ENCODE measurements around the gene ACTL9. TPM values are rescaled to one million over a fixed set of nuclear protein-coding genes. Genes with fewer than 3 reads are reported as not detected.

Gene ACTL9
- polyA plus RNA-seq, 1 experiment: not detected

DNA sequence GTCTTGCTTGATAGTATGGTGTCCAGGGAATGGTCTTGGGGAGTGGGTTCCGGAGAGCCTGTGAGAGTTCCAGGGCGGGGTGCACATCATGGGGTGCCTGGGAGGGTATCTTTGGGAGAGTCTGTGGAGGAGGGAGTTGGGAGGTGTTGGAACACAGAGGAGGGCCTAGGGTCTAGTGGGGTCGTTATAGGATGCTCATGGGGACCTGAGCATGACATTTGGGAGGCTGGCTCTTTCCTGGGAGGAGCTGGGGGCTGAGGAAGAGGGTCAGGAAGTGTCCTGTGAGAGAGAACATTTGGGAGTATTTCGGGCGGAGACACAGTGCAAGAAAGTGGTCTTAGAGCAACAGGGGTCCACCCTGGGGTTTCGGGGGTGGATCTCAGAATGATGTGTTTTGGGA lies 2.7 kb downstream of the ACTL9 start:
- Histone ChIP-seq H3K4me3 (ENCODE audit: low read depth, low read length) (no peak overlapping the region), H3K36me3 (ENCODE audit: control insufficient read depth, insufficient read depth, low read length) (no peaks in the 10 kb centered on the region), H3K27me3 (ENCODE audit: control insufficient read depth, insufficient read depth, low read length) (no peaks in the 10 kb centered on the region)
- CTCF ChIA-PET: no interaction called here
- TF ChIP-seq, protein P1, sequence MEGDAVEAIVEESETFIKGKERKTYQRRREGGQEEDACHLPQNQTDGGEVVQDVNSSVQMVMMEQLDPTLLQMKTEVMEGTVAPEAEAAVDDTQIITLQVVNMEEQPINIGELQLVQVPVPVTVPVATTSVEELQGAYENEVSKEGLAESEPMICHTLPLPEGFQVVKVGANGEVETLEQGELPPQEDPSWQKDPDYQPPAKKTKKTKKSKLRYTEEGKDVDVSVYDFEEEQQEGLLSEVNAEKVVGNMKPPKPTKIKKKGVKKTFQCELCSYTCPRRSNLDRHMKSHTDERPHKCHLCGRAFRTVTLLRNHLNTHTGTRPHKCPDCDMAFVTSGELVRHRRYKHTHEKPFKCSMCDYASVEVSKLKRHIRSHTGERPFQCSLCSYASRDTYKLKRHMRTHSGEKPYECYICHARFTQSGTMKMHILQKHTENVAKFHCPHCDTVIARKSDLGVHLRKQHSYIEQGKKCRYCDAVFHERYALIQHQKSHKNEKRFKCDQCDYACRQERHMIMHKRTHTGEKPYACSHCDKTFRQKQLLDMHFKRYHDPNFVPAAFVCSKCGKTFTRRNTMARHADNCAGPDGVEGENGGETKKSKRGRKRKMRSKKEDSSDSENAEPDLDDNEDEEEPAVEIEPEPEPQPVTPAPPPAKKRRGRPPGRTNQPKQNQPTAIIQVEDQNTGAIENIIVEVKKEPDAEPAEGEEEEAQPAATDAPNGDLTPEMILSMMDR (IDR thresholded peaks at IDR 0.05; ENCODE audit: insufficient read depth, low read depth, low read length): no peak
- POLR2A ChIA-PET: no interaction called here
- DNase-seq (ENCODE audit: low read depth): no peak

DNA sequence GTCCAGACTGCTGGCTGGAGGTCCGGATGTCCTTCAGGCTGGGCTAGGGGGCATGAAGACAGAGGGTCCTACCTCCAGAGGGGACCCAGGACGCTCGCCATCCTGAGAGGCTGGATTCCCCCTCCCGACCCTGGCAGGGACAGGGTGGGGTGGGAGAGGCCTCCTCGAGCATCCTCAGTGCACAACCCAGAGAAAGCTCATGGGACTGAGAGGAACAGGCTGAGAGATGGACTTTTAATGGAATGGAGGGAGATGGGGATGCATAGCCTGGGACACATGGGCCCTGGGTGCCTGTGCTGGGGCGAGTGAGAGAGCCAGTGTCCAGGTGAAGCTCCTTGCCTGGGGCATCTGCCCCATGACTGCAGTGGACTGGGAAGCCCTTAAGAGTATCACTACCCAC lies 3.1 kb downstream of the ACTL9 start:
- DNase-seq (ENCODE audit: low read depth): no peak
- H3K4me3 ChIP-seq (ENCODE audit: low read depth, low read length): no peak overlapping the region
- TF ChIP-seq, protein P1 (IDR thresholded peaks at IDR 0.05; ENCODE audit: insufficient read depth, low read depth, low read length): no peak
- ChIA-PET CTCF (no interaction called here), POLR2A (no interaction called here)
- no peaks in the 10 kb centered on the region for H3K36me3 ChIP-seq (ENCODE audit: control insufficient read depth, insufficient read depth, low read length)
- H3K27me3 ChIP-seq (ENCODE audit: control insufficient read depth, insufficient read depth, low read length): no peaks in the 10 kb centered on the region

DNA sequence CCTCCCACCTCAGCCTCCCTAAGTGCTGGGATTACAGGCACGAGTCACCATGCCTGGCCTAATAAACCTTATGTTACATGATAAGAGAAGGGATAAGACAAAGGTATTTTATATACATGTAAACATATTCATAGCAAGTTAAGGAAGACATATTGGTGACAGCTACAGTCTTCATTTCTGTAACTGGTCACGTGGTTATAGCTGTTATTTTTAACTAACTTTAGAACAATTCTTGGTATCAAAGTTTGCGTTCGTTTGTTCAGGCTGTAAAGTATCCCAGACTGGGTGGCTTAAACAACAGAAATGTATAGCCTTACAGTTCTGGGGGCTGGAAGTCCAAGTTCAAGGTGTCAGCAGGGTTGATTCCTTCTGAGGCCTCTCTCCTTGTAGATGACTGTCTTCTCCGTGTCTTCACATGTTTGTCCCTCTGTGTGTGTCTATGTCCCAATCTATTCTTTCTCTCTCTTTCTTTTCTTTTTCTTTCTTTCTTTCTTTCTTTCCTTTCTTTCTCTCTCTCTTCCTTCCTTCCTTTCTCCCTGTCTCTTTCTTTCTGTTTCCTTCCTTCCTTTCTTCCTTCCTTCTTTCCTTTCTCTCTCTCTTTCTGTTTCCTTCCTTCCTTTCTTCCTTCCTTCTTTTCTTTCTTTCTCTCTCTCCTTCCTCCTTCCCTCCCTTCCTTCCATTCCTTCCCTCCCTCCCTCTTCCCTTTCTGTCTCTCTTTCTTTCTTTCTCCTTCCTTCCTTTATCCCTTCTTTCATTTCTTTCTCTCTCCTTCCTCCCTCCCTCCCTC lies 7.6 kb downstream of the ACTL9 start:
- Histone ChIP-seq H3K36me3 (ENCODE audit: control insufficient read depth, insufficient read depth, low read length) (no peaks in the 10 kb centered on the region), H3K4me3 (ENCODE audit: low read depth, low read length) (no peak overlapping the region), H3K27me3 (ENCODE audit: control insufficient read depth, insufficient read depth, low read length) (no peaks in the 10 kb centered on the region)
- POLR2A ChIA-PET: no interaction called here
- DNase-seq (ENCODE audit: low read depth): no peak
- TF ChIP-seq, protein P1 (IDR thresholded peaks at IDR 0.05; ENCODE audit: insufficient read depth, low read depth, low read length): no peak
- CTCF ChIA-PET: interaction anchor here (0.6 kb wide), 1 partner anchor 50 kb away, joined by 4 read pairs; no protein-coding TSS in a partner anchor

DNA sequence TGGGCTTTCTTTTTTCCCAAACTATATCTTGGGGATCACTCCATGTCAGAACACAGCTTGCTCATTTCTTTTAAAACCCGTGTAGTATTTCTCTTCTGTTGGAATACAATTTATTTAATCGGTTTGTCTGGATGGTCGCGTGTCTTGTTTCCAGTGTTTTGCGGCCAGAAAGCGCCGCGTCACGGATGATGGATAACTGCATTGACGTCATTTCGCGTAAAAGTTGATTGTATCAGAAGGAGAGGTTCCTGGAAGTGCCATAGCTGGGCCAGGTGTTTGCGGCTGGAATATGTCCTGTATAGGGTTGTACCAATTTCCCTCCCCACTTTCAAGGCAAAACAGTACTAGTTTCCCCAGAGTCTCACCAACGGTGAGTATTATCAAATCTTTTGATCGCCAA lies 9.7 kb downstream of the ACTL9 start:
- POLR2A ChIA-PET: no interaction called here
- DNase-seq (ENCODE audit: low read depth): no peak
- no peaks in the 10 kb centered on the region for H3K27me3 ChIP-seq (ENCODE audit: control insufficient read depth, insufficient read depth, low read length)
- CTCF ChIA-PET: interaction anchor here (0.6 kb wide), 1 partner anchor 829 kb away, joined by 3 read pairs; no protein-coding TSS in a partner anchor
- H3K36me3 ChIP-seq (ENCODE audit: control insufficient read depth, insufficient read depth, low read length): no peaks in the 10 kb centered on the region
- TF ChIP-seq, protein P1 (IDR thresholded peaks at IDR 0.05; ENCODE audit: insufficient read depth, low read depth, low read length): no peak
- no peak overlapping the region for H3K4me3 ChIP-seq (ENCODE audit: low read depth, low read length)

DNA sequence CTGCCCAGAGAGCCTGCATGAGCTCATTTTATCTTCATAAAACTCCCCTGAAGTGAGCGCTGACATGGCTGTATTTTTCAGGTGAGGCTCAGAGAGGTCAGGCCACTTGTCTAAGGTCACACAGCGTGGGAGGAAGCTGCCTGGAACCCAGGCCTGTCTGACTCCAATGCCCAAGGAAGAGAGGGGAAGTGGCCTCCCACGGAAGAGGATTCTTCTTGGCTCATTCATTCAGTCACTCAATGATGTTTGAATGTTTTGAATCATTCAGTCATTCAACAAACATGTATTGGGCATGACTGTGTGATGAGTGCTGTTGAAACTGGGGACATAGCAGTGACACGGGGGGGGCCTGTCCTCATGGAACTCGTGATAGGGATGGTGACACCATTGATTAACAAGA lies 12.0 kb downstream of the ACTL9 start:
- H3K36me3 ChIP-seq (ENCODE audit: control insufficient read depth, insufficient read depth, low read length): no peaks in the 10 kb centered on the region
- TF ChIP-seq, protein P1 (IDR thresholded peaks at IDR 0.05; ENCODE audit: insufficient read depth, low read depth, low read length): no peak
- no peaks in the 10 kb centered on the region for H3K27me3 ChIP-seq (ENCODE audit: control insufficient read depth, insufficient read depth, low read length)
- no peak overlapping the region for H3K4me3 ChIP-seq (ENCODE audit: low read depth, low read length)
- ChIA-PET POLR2A (no interaction called here), CTCF (no interaction called here)
- no peak for DNase-seq (ENCODE audit: low read depth)
